ENCODE results near the gene TRAPPC11.

DNA sequence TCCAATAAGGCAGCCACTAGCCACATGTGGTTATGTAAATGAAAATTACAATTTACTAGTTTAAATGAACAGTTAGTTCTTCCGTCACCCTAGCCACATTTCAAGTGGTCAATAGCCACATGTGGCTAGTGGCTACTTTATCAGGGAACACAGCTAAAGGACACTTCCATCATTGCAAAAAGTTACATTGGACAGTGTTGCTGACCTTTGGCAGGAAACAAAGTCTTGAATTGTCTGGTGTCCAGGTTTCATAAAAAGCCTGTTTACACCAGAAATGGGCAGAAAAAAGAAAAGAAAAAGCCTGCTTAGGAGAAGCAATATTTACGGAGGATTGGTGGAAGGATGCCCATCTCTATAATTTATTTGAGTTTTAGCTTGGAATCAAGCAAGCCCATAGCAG lies 38.7 kb upstream of the TRAPPC11 start:
- TF ChIP-seq, protein P1, sequence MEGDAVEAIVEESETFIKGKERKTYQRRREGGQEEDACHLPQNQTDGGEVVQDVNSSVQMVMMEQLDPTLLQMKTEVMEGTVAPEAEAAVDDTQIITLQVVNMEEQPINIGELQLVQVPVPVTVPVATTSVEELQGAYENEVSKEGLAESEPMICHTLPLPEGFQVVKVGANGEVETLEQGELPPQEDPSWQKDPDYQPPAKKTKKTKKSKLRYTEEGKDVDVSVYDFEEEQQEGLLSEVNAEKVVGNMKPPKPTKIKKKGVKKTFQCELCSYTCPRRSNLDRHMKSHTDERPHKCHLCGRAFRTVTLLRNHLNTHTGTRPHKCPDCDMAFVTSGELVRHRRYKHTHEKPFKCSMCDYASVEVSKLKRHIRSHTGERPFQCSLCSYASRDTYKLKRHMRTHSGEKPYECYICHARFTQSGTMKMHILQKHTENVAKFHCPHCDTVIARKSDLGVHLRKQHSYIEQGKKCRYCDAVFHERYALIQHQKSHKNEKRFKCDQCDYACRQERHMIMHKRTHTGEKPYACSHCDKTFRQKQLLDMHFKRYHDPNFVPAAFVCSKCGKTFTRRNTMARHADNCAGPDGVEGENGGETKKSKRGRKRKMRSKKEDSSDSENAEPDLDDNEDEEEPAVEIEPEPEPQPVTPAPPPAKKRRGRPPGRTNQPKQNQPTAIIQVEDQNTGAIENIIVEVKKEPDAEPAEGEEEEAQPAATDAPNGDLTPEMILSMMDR (IDR thresholded peaks at IDR 0.05), result no peak
- no peak for TF ChIP-seq POLR2A (IDR thresholded peaks at IDR 0.05)

Measured in thyroid gland (tissue), 4 donors.